RWPE2 (cell line): ENCODE results near the gene AOAH.

Experiments
- ATAC-seq: fragments of 200-7000 bp; cut with Tn5 transposase; 3 replicates; pipeline ENCODE4 v1.9.1; 2021; ENCODE audit warnings: low read depth
- DNase-seq: peaks from one replicate; pipeline ENCODE4 v3.0.0-alpha.2; 2020; ENCODE audit warnings: low spot score
- H3K27ac ChIP-seq: fragments of 450-650 bp; 2 replicates; pipeline ENCODE4 v1.5.1; 2017; ENCODE audit warnings: mild to moderate bottlenecking; ENCODE audit not compliant: poor library complexity, severe bottlenecking
- H3K27me3 ChIP-seq: fragments of 250-450 bp; sonication (Bioruptor Pico); 2 replicates; pipeline ENCODE4 v1.5.1; 2021; ENCODE audit warnings: mild to moderate bottlenecking, moderate library complexity; ENCODE audit not compliant: insufficient read depth, poor library complexity, severe bottlenecking
- H3K36me3 ChIP-seq: fragments of 250-450 bp; sonication (Bioruptor Pico); 2 replicates; pipeline ENCODE4 v1.5.1; 2020; ENCODE audit warnings: low read depth, mild to moderate bottlenecking, moderate library complexity
- H3K4me1 ChIP-seq: fragments of 250-450 bp; sonication (Bioruptor Pico); 2 replicates; pipeline ENCODE4 v1.5.1; 2021; ENCODE audit warnings: mild to moderate bottlenecking, moderate library complexity; ENCODE audit not compliant: insufficient read depth, poor library complexity, severe bottlenecking
- H3K4me3 ChIP-seq: fragments of 250-450 bp; sonication (Bioruptor Pico); 2 replicates; pipeline ENCODE4 v1.5.1; 2021; ENCODE audit warnings: mild to moderate bottlenecking, moderate library complexity; ENCODE audit not compliant: severe bottlenecking
- H3K9me3 ChIP-seq: fragments of 250-450 bp; sonication (Bioruptor Pico); 2 replicates; pipeline ENCODE4 v1.5.1; 2021; ENCODE audit warnings: mild to moderate bottlenecking, moderate library complexity; ENCODE audit not compliant: severe bottlenecking
- CTCF ChIP-seq: fragments of 450-650 bp; IDR thresholded peaks from one replicate; pipeline ENCODE4 v1.5.1; 2017; ENCODE audit warnings: mild to moderate bottlenecking, moderate library complexity; ENCODE audit not compliant: poor library complexity, severe bottlenecking

AOAH gene

GRCh38 chr7:36653008-36653662 lies 71.2 kb downstream of the AOAH start:
- H3K27ac ChIP-seq, result no peak overlapping the region
- DNase-seq (no peak), ATAC-seq (peak; percentile 49)
- H3K36me3 ChIP-seq, result no peaks in the 10 kb centered on the region
- H3K4me3 ChIP-seq, result no peak overlapping the region
- no peaks in the 10 kb centered on the region for H3K9me3 ChIP-seq
- no peak for TF ChIP-seq CTCF
- H3K27me3 ChIP-seq, result no peaks in the 10 kb centered on the region
- H3K4me1 ChIP-seq, result peaks cover 36% of the 10 kb centered on the region

GRCh38 chr7:36652431-36652830 lies 71.9 kb downstream of the AOAH start:
- no peak for ATAC-seq
- H3K27me3 ChIP-seq, result no peaks in the 10 kb centered on the region
- no peak overlapping the region for H3K4me3 ChIP-seq
- TF ChIP-seq CTCF, result no peak
- no peaks in the 10 kb centered on the region for H3K36me3 ChIP-seq
- peaks cover 33% of the 10 kb centered on the region for H3K4me1 ChIP-seq
- no peak overlapping the region for H3K27ac ChIP-seq
- no peaks in the 10 kb centered on the region for H3K9me3 ChIP-seq
- DNase-seq, result no peak

- ATAC-seq (peak; percentile 88), DNase-seq (no peak)
Measured at GRCh38 chr7:36651404-36651803, 72.9 kb downstream of the AOAH start.

GRCh38 chr7:36650766-36651312 lies 73.5 kb downstream of the AOAH start:
- ATAC-seq (peak; percentile 7; the same call in 2 of the 3 replicates), DNase-seq (no peak)
- no peaks in the 10 kb centered on the region for H3K27me3 ChIP-seq

More at GRCh38 chr7:36651404-36651803, 72.9 kb downstream of the AOAH start:
- no peaks in the 10 kb centered on the region for H3K36me3 ChIP-seq
- no peak for TF ChIP-seq CTCF
- no peaks in the 10 kb centered on the region for H3K9me3 ChIP-seq
- no peak overlapping the region for H3K4me3 ChIP-seq
- peaks cover 33% of the 10 kb centered on the region for H3K4me1 ChIP-seq
- no peaks in the 10 kb centered on the region for H3K27me3 ChIP-seq
- peak overlapping the region; percentile 50 for H3K27ac ChIP-seq

More at GRCh38 chr7:36650766-36651312, 73.5 kb downstream of the AOAH start:
- Histone ChIP-seq H3K9me3 (no peaks in the 10 kb centered on the region), H3K36me3 (no peaks in the 10 kb centered on the region), H3K4me1 (peaks cover 33% of the 10 kb centered on the region), H3K27ac (peak overlapping the region; percentile 50), H3K4me3 (no peak overlapping the region)
- no peak for TF ChIP-seq CTCF
